SK-N-SH (cell line): Measurements from ENCODE around the gene PSMB8.
"Not testable (repeated sequence)": the region's sequence is repeated elsewhere in the genome, so short reads cannot be mapped to it uniquely, and the experiment has no call there.

Source experiments
- CTCF ChIP-seq: fragments of 200-600 bp; sonication (generic); IDR thresholded peaks from 2 replicates; pipeline ENCODE4 v1.6.1; 2017; ENCODE audit warnings: antibody characterized with exemption, mild to moderate bottlenecking, moderate library complexity
- EP300 ChIP-seq, 2 experiments: IDR thresholded peaks; 2 replicates each; pipeline versions ENCODE4 v1.4.0 to v1.6.1; 2012; ENCODE audit warnings: borderline replicate concordance in 1 of 2, low read depth in 1 of 2, low read length in 1 of 2
- RAD21 ChIP-seq: IDR thresholded peaks from 2 replicates; pipeline ENCODE4 v1.6.1; 2012; ENCODE audit warnings: mild to moderate bottlenecking, low read length
- SIN3A ChIP-seq: IDR thresholded peaks from 2 replicates; pipeline ENCODE4 v1.6.1; 2012; ENCODE audit warnings: low read depth, mild to moderate bottlenecking, low read length, moderate library complexity, borderline replicate concordance

GRCh38 chr6:32873947-32874346 lies 30.1 kb upstream of the PSMB8 start:
- not testable (repeated sequence) for TF ChIP-seq RAD21; CTCF; SIN3A; EP300 (IDR thresholded peaks at IDR 0.05; ENCODE audit: borderline replicate concordance in 1 of 2, low read depth in 1 of 2, low read length in 1 of 2)
